K562 treated with DMSO at 1 percent for 4 hours (cell line): ENCODE data around the gene CD53. TPM values are rescaled to one million over a fixed set of nuclear protein-coding genes. Genes with fewer than 3 reads are reported as not detected.

Experiments
- total RNA-seq: library from RNA; unstranded; fragments of 300-600 nt; gene quantifications from 2 replicates; pipeline ENCODE4 v1.2.3, GENCODE V29; 2022; ENCODE audit not compliant: insufficient read depth

The CD53 gene
- total RNA-seq = 202 and 249 TPM in 2 replicates

GRCh38 chr1:110872745-110873720 lies at the start of gene CD53:
Gene CD53, plus strand, starts transcription at chr1:110873148. Its CDS starts 18,261 bp downstream, at chr1:110891409.

Other genes starting within 250 kb of the CD53 start
- gene KCNA3, start 198.2 kb upstream of the CD53 start, total RNA-seq = not detected in 2 replicates
- gene LRIF1, start 90.8 kb downstream of the CD53 start, total RNA-seq = 43.1 and 55.5 TPM in 2 replicates